AG09319 (cell line): ENCODE results near the gene ACVR1B.

Experiments
- DNase-seq: peaks from one replicate; pipeline ENCODE4 v3.0.0-alpha.2; 2010; ENCODE audit warnings: low read depth; ENCODE audit errors: extremely low read depth
- TF ChIP-seq, protein P1 (sequence below): IDR thresholded peaks from 2 replicates; pipeline ENCODE4 v1.5.1; 2011; ENCODE audit warnings: low read depth, mild to moderate bottlenecking, inconsistent platforms, low read length, moderate library complexity

ACVR1B gene

DNA sequence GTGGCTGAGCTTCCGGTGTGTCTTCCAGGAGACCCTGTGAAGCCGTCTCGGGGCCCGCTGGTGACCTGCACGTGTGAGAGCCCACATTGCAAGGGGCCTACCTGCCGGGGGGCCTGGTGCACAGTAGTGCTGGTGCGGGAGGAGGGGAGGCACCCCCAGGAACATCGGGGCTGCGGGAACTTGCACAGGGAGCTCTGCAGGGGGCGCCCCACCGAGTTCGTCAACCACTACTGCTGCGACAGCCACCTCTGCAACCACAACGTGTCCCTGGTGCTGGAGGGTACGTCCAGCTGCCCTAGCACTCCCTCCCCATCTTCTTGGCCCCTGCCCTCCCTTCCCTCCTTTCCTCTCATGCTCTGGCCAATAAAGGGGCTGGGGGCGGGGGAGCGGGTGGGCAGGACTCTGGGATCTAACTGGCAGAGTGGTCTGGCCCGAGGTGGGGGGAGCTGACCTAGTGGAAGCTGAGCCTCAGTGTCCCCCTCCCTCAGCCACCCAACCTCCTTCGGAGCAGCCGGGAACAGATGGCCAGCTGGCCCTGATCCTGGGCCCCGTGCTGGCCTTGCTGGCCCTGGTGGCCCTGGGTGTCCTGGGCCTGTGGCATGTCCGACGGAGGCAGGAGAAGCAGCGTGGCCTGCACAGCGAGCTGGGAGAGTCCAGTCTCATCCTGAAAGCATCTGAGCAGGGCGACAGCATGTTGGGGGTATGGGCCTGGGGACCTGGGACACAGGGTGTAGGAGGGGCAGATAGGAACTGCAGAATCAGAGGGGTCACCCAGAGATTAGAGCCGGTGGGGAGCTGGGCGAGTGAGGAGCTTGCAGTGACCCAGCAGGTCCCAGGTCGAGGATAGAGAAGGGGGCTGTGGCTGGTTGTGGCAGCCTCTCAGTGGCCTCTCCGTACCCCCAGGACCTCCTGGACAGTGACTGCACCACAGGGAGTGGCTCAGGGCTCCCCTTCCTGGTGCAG lies 38.1 kb upstream of the ACVR1B start:
- DNase-seq, result no peak
- TF ChIP-seq, protein P1, sequence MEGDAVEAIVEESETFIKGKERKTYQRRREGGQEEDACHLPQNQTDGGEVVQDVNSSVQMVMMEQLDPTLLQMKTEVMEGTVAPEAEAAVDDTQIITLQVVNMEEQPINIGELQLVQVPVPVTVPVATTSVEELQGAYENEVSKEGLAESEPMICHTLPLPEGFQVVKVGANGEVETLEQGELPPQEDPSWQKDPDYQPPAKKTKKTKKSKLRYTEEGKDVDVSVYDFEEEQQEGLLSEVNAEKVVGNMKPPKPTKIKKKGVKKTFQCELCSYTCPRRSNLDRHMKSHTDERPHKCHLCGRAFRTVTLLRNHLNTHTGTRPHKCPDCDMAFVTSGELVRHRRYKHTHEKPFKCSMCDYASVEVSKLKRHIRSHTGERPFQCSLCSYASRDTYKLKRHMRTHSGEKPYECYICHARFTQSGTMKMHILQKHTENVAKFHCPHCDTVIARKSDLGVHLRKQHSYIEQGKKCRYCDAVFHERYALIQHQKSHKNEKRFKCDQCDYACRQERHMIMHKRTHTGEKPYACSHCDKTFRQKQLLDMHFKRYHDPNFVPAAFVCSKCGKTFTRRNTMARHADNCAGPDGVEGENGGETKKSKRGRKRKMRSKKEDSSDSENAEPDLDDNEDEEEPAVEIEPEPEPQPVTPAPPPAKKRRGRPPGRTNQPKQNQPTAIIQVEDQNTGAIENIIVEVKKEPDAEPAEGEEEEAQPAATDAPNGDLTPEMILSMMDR, result no peak

DNA sequence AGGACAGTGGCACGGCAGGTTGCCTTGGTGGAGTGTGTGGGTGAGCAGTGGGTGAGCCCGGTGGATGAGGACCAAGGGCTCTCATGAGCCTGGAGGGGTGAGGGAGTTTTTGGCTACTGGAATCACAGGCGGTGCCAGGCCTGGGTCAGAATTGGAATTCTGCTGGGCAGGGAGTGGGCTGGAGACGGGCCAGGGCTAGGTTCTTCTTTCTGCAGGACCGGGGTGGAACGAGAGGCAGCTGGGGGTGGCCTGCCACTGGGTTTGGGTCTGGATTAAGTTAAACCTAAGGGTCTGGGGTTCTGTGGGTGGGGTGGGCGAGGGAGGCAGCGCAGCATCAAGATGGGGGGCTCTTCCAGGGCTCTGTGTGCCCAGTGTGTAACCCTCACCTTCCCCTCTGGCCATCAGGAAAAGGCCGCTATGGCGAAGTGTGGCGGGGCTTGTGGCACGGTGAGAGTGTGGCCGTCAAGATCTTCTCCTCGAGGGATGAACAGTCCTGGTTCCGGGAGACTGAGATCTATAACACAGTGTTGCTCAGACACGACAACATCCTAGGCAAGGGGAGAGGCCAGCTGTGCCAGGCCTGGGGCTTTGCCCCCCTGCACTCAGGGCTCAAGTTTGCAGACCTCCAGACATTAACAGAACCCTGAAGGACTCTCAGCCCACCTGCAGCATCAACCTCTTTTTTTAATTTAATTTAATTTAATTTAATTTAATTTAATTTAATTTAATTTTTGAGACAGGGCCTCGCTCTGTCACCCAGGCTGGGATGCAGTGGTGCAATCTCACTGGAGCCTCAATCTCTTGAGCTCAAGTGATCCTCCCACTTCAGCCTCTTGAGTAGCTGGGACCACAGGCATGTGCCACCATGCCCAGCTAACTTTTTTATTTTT lies 37.2 kb upstream of the ACVR1B start:
- TF ChIP-seq, protein P1, result no peak
- DNase-seq, result no peak

DNA sequence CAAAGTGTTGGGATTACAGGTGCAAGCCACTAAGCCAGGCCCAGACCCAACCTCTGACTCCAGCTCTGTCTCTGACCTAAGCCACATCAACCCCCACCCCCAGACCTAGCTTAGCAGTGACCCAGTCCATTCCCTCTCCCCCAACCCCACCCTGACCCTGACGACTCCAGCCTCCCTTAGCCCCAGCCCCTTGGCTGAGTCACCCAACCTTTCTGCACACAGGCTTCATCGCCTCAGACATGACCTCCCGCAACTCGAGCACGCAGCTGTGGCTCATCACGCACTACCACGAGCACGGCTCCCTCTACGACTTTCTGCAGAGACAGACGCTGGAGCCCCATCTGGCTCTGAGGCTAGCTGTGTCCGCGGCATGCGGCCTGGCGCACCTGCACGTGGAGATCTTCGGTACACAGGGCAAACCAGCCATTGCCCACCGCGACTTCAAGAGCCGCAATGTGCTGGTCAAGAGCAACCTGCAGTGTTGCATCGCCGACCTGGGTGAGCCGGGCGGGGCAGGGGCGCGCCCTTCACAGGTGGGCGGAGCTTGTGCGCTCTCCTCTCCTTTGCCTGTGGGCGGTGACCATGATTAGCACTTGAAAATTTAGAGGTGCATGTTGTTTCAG lies 36.4 kb upstream of the ACVR1B start:
- no peak for DNase-seq
- TF ChIP-seq, protein P1, result no peak

DNA sequence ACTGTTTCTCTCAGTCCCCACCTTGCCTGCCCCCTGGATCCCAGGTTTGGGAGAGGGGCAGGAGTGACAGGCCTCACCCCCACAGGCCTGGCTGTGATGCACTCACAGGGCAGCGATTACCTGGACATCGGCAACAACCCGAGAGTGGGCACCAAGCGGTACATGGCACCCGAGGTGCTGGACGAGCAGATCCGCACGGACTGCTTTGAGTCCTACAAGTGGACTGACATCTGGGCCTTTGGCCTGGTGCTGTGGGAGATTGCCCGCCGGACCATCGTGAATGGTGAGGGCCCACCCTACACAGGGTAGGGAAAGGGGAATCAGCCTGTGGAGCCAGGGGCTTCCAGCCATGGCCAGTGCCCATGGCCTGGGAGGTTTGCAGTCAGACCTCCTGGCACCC lies 35.5 kb upstream of the ACVR1B start:
- DNase-seq, result no peak
- TF ChIP-seq, protein P1, result no peak

DNA sequence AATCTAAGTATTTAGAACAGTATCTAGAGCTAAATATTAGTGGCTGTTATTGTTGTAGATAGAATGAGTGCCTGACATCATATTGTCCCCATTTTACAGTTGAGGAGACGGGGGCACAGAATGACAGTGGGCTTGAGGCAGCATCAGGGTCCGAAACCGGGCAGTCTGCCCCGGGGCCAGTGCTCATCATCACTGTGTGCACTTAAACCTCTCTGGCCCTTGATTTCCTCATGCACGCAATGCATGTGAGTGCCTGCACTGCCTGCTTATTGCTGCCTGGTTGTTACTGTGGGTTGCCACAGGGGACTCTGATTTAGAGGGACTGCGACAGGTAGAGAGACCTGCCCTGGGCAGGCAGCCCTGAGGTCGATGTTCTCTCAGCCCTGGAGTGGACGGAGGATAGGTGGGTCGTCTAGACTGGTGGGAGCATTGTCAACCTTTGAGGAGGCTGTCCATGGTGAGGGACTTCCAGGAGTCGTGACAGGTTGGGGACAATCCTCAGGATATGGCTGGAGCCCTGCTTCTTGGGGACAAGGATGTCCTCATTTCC lies 34.4 kb upstream of the ACVR1B start:
- TF ChIP-seq, protein P1, result no peak
- DNase-seq, result no peak

DNA sequence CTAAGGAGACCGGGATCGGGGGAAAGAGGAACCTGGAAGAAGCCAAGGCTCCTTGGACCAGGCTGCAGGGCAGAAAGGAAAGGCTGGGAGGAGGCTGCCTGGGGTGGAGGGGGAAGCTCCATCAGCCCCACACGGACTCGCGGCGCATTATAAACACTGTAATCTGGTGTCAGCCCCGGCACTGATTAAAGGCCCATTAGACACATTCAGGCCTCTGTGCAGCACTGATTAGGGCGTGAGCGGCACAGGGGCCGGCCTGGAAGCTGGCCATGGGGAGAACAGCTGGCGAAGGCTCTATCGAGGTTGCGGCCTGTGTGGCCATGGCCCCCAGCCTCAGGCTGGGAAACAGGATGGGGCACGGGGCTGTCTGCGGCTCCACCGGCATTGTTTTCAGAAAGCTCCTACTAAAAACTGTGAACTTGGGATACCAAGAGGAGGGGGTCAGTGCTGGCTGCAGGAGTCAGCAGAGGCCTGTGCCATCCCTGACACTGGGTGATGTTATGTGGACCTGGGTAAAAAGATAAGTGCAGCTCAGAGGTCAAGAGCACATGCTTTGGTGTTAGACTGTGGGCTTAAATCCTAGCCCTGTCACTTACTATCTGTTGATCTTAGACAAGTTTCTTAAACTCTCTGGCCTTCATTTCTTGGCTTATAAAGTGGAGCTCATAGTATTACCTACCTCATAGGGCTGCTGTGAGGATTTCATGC lies 33.6 kb upstream of the ACVR1B start:
- TF ChIP-seq, protein P1, result no peak
- no peak for DNase-seq
